ENCODE results near the gene LYPD6.

Gene LYPD6

GRCh38 chr2:149410701-149411484, 80.5 kb downstream of the LYPD6 start:
- no peak for DNase-seq

DNA sequence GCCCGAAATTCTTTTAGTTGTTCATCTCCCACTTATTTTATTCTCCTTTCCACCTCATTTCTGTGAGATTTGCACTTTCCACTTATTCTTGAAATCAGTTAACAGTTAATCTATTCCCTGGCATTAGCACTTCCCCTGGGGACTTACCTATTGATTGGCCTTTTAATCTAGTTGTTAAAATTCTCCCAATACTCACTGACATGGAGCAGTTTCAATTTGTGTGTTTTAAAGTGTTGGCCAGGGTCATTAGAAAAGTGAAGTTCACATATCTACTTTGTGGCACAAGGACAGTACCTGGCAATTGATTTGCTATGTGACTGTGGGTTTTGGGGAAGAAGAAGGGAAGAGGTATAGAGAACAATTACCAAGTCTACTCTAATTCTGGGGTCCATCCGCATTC, 83.1 kb downstream of the LYPD6 start:
- no peak for DNase-seq

GRCh38 chr2:149415086-149415485, 84.7 kb downstream of the LYPD6 start:
- DNase-seq = no peak

DNA sequence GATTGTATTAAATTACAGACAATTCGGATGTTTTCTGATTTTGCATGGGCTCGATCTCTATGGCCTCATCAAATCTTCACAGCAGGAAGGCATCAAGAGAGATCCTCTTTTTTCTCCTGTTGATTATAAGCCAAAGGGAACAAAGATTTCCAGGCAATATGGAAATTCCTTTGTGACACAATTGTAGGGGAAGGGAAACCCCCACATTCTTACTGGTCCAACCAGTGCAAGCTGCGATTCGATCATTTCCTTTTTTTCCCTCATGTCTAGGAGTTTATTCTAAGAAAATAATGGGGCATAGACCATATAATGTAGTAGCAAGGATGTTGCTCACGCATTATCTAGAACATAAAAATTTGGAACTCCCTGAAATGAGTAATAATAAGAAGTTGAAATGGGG, 87.7 kb downstream of the LYPD6 start:
- no peak for DNase-seq

DNA sequence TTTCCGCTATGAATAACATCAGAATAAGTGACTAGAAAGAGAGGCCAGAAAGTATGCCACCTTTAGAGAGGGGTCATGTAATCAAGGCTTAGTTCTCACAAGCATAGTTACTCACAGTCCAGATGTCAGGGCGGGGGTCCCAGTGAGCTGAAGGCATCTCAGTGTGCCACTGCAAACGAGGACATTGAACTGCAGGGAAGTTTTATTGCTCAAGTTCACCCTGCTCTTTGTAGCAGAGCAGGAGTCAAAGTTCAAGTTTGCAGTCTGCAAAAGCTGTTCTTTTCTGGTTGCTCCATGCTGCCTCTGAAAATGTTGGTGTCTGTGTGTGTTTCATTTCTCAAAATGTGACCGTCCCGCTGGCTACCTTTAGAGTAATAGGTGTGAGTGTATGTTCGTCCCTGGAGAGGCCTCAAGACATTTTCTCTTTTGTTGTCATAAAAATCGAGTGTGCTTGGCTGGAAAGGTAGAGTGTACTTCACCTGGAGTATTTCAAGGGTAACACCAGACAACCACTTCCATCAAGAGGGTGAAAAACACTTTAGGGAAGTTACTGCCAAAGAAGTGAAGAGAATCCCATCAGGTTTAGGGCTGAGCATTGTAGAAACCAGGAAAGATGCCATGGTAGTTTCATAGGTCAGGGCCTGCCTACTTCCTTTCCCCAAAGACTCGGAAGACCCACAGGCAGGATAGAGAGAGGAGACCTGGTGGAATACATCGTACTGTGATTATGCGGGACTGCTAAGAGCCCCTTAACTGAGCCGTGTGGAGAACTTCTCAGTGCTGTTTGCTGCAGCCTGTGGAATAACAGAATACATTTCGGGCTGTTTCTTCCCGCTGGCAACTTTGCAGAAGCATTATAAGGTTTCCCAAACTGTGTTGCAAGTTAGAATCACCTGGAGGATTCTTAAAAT, 89.9 kb downstream of the LYPD6 start:
- DNase-seq = no peak

DNA sequence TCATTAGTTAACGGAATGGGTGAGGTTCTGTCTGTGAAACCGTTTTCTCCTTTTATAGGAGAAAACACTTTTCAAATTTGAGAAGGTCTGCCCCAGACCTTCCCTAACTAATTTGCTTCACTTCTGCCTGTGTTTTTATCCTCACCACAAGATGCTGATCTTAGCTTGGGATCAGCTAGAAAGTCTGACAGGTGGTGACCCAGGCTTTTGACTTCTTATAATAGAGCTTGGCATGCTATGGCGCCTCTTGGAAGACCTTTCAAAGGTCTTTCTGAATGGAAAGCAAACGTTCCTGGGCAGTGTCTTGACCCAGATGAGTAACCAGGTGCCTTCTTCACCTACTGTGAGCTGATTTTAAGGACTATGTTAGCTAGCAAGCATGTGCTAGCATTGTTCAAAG, 91.4 kb downstream of the LYPD6 start:
- no peak for DNase-seq

- no peak for DNase-seq
Measured at GRCh38 chr2:149422337-149422990, 92.1 kb downstream of the LYPD6 start.

DNA sequence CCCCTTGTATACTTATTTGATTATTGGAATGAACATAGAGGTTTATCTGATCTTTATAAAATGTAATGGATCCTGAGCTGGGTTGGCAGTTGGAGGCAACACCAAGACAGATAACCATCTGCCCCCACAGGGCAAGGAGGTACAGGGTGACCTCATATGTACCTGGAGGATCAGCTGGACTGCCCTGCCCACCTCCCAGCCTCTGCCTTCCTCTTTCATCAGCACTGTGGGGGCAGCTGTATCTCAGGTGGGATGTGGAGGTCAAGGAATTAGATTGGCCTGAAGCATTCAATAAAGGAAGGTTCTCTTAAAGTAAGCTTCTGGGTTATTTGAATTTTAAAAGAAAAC, 92.6 kb downstream of the LYPD6 start:
- no peak for DNase-seq

- DNase-seq = no peak
Measured at GRCh38 chr2:149423630-149424029, 93.2 kb downstream of the LYPD6 start.

DNA sequence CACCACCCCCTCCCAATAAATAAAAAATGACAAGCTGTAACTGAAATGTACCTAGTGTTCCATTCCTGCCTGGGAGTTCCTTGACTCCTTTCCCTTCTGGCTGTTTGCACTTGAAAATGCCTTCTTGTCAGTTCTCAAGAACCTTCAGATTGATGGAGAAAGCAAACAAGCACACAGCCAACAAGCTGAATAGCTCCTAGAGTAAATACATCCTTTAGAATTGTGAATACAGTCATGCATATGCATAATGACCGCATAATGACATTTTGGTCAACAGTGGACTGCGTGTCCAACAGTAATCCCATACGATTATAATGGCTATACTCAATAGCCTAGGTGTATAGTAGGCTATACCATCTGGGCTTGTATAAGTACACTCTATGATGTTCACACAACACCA, 97.0 kb downstream of the LYPD6 start:
- DNase-seq = no peak

GRCh38 chr2:149428783-149429182, 98.4 kb downstream of the LYPD6 start:
- DNase-seq = no peak

DNA sequence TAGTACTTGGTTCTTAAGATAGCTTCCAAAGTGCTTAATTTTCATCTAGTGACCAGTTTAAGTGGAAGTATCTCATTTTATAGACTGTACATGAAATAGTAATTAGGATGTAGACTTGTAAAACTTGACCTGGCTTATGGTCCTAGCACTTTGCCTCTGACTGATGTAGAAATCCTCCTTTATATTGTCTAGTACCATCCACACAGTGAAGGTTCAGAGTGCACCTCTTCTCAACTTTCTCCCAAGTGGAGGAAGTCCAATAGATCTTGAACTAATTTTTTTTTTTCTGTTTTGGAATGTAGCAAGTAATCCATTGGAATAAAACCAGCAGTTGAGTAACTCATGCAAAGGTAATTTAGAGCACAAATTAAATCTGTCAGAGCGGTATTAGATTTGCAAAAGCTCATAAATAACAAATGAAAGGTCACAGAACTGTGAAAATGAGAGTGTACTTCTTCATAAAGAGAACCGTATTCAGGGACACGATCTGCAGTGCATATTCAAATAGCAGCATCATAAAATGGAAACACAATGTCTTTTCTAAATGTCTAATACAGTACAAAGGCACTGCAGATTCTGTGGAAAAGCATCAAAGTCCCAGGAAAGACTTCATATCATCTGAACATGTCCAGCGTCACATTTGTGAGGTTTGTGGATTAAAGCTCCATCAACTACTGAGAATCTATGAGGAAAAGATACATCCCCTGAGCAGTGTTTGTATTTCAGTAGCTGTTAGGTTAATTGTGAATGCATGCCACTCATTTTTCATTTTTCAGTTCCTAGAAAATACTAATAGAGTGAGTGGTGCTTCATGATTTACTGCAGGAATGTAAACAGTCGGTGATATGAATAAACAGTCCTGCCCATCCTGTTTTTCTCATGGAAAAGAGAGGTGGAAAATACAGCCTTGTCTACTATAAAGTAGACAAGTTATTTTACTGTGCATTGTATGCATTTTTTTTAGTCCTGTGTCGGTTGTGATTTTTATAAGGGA, 100.7 kb downstream of the LYPD6 start:
- DNase-seq = no peak

DNA sequence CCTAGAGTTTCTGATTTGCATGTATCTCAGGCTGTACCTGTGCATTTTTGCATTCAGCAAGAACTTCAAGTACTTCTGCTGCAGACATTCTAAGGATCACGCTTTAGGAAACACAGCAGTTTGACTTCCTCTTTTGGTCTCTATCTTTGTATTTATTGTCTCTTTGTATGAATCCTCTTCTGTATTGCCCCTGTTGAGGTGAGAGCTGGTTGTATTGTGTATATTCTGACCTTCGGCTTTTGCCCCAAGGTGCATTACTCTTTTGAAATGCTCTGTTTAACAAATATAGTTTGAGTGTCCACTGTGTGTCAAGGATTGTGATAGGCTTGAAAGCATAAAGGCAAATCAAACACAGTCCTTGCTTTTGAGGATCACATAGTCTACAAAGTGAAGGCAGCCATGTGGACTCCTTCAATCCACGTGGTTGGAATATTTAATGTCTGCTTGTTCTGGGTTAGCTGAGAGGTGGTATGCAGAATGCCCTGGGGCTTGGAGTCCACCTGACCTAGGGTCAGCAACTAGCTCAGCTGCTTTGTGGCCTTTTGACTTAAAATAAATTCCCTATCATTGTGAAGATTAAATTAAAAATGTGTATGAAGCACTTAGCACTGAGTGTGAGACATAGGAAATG, 108.1 kb downstream of the LYPD6 start:
- no peak for DNase-seq

DNA sequence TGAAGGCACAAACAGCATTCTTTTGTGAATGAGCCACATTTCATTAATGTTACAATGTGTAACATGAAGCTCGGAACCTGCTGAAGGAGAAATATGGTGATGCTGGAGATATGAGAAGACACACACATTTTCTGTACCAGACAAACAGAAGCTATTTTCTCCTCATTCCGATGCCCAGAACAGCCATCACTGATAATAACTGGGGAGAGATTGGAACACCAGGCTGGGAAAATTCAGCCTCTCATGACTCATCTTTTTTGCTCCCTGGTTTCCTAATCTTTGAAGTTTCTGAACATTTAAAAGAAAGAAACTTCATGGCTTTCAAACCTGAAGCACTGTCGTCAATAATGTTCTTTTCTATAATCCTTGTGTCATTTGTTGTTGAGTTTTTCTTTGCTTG, 110.9 kb downstream of the LYPD6 start:
- DNase-seq = no peak

DNA sequence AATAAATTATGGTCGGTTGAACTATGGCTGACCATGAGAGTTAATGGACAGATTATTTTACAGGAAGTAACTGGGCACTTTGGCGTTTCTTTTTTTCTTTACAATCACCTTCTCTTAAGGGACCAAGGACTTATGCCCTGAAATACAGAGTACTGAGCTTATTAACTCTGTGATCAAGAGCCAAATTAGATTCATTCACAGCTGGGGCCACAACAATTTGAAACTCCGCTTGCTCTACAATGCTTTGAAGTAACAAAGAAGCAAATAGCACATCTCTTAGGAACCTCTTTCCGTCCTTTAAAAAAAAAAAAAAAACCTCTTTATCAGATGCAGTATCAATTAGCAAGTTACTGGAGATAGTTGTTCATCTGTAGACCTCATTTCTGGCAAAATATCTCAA, 112.0 kb downstream of the LYPD6 start:
- DNase-seq = no peak

- DNase-seq = no peak
Measured at GRCh38 chr2:149443150-149443549, 112.8 kb downstream of the LYPD6 start.

DNA sequence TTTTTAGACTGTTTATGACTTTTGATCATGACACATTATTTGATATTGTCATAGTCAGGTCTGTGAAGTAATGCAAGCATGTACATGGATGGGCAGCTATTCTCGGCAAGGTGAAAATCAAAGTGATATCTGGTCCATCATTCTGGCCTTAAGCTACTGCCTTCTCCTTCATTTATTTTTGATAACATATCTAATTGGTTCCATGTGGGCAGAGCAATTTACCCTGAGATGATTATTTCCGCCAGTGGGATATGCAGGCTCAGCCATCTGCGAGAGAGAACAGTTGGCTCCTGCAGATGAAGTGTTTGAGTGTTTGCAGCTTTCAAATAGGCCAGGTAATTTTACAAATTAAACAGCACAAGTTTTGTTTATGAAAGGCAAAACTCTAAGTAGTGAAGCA, 116.4 kb downstream of the LYPD6 start:
- DNase-seq = no peak

DNA sequence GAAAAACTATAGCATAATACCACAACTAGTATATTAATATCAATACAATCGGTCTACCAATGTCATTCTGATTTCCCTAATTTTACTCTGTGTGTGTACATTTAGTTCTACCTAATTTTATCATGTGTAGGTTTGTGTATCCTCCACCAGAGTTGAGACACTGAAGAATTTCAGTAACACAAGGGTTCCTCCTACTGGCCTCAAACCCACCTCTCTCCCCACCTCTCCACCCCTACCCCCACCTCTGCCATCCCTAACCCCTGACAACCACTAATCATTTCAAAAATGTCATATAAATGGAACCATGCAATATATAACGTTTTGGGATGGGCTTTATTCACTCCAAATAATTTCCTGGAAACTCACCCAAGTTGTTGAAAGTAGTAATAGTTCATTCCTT, 117.9 kb downstream of the LYPD6 start:
- DNase-seq = no peak

- no peak for DNase-seq
Measured at GRCh38 chr2:149449017-149449416, 118.6 kb downstream of the LYPD6 start.

DNA sequence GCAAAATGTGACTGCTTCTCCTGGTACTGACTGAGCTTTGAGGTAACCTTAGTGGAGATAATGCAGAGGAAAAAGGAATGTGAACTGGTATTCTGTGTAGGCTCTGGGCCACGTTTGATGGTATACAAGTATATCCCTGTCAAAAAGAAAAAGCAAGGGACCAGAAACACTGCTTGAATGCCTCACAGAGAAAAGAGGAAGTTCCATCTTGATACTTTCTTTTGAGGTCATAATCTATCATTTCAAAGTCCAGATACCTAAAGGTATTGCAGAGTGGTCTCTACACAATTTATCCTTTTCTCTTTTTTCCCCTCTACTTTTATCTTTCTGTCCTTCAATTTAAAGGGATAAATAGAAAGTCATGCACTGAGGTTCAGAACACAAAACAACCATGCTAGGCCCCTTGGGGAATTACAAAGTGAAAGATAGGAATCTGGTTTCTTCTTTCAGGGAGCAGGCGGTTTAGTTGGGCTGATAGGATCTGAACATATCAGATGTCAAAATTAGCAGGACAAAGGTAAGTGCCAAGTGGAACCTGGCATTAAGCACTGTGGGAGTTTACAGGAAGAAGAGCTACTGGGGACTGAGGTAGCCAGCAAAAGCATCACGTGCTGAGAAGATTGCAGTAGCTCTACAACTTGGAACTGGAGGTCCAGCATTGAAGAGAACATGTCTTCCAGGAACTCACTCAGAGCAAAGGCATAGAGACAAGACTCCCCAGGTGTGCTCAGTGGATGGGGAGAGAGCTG, 121.2 kb downstream of the LYPD6 start:
- no peak for DNase-seq

DNA sequence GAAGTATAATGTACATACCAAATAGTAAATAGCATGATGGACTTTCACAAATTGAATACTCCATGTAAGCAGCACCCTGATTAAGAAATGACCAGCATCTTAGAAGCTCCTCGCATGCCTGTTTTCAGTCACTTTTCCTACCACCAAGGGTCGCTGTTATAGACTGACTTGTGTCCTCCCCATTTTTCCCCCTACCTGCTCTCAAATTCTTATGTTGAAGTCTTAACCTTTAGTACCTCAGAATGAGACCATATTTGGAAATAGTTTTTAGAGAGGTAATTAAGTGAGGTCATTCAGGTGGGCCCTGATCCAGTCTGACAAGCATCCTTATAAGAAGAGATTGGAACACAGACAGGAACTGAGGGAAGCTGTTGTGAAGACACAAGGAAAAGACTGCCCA, 125.9 kb downstream of the LYPD6 start:
- no peak for DNase-seq

Measured in CD4-positive, alpha-beta T cell treated with Interleukin-10 for 1 hour (primary cell).